Measurements from ENCODE around the gene MYOG. TPM values are rescaled to one million over a fixed set of nuclear protein-coding genes. Genes with fewer than 3 reads are reported as not detected.

Gene MYOG
- total RNA-seq, 4 donors from 2014 or later, result not detected

DNA sequence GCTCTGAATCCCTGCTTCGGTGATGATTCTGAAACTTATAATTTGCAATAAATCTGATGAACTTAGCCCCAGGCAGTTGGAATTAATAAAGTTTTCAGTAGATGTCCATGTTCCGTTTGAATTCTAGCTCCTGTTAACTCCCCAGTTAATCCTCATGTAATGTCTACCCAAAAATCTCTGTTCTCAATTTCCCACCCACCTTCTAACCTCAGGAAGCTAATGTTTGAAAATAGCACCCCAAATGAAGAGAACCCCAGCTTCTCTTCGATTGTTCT, 3.6 kb downstream of the MYOG start:
- Histone ChIP-seq H3K27me3 (peaks cover 0 to 36% (median 0%) of the 10 kb centered on the region in 4 donors), H3K4me1 (peaks cover 0 to 2% (median 0%) of the 10 kb centered on the region in 4 donors), H3K4me3 (no peak overlapping the region), H3K36me3 (no peaks in the 10 kb centered on the region), H3K9me3 (no peaks in the 10 kb centered on the region), H3K27ac (replicated peaks in 1 of 4) (no peak overlapping the region)
- 63% methylated on average over 3 of the region's 3 CpGs for WGBS
- intact Hi-C loops (cut with DNase I), result no loop called here
- TF ChIP-seq, protein P1, sequence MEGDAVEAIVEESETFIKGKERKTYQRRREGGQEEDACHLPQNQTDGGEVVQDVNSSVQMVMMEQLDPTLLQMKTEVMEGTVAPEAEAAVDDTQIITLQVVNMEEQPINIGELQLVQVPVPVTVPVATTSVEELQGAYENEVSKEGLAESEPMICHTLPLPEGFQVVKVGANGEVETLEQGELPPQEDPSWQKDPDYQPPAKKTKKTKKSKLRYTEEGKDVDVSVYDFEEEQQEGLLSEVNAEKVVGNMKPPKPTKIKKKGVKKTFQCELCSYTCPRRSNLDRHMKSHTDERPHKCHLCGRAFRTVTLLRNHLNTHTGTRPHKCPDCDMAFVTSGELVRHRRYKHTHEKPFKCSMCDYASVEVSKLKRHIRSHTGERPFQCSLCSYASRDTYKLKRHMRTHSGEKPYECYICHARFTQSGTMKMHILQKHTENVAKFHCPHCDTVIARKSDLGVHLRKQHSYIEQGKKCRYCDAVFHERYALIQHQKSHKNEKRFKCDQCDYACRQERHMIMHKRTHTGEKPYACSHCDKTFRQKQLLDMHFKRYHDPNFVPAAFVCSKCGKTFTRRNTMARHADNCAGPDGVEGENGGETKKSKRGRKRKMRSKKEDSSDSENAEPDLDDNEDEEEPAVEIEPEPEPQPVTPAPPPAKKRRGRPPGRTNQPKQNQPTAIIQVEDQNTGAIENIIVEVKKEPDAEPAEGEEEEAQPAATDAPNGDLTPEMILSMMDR (IDR thresholded peaks at IDR 0.05), result no peak
- TF ChIP-seq POLR2A (IDR thresholded peaks at IDR 0.05; ENCODE audit: low read depth) (no peak), POLR2AphosphoS5 (IDR thresholded peaks at IDR 0.05) (no peak), EP300 (IDR thresholded peaks at IDR 0.05) (no peak)
- DNase-seq (ENCODE audit: extremely low spot score), result no peak

GRCh38 chr1:203081465-203082230, 4.2 kb downstream of the MYOG start:
- Histone ChIP-seq H3K4me1 (peaks cover 0 to 2% (median 0%) of the 10 kb centered on the region in 4 donors), H3K27ac (replicated peaks in 1 of 4) (no peak overlapping the region), H3K27me3 (peaks cover 0 to 39% (median 1%) of the 10 kb centered on the region in 4 donors), H3K9me3 (no peaks in the 10 kb centered on the region), H3K4me3 (no peak overlapping the region), H3K36me3 (no peaks in the 10 kb centered on the region)
- DNase-seq (ENCODE audit: extremely low spot score), result no peak
- 53% methylated on average over 7 of the region's 9 CpGs for WGBS
- intact Hi-C loops (cut with DNase I), result no loop called here
- no peak for TF ChIP-seq POLR2A (IDR thresholded peaks at IDR 0.05; ENCODE audit: low read depth)
- TF ChIP-seq, protein P1 (IDR thresholded peaks at IDR 0.05), result no peak

- WGBS, result 87% methylated on average over 5 of the region's 5 CpGs
- H3K36me3 ChIP-seq, result no peaks in the 10 kb centered on the region
- peaks cover 0 to 51% (median 5%) of the 10 kb centered on the region in 4 donors for H3K27me3 ChIP-seq
- H3K27ac ChIP-seq (replicated peaks in 1 of 4), result no peak overlapping the region
- H3K9me3 ChIP-seq, result no peaks in the 10 kb centered on the region
- TF ChIP-seq POLR2A (IDR thresholded peaks at IDR 0.05; ENCODE audit: low read depth) (no peak), EP300 (IDR thresholded peaks at IDR 0.05) (no peak), POLR2AphosphoS5 (IDR thresholded peaks at IDR 0.05) (no peak)
- TF ChIP-seq, protein P1 (IDR thresholded peaks at IDR 0.05), result no peak
- intact Hi-C loops (cut with DNase I), result no loop called here
- H3K4me1 ChIP-seq, result peaks cover 8 to 10% (median 10%) of the 10 kb centered on the region in 4 donors
- no peak overlapping the region for H3K4me3 ChIP-seq
- no peak for DNase-seq (ENCODE audit: extremely low spot score)
Observed at GRCh38 chr1:203080456-203080855, 5.4 kb downstream of the MYOG start.

- TF ChIP-seq EP300 (IDR thresholded peaks at IDR 0.05) (no peak), POLR2AphosphoS5 (IDR thresholded peaks at IDR 0.05) (no peak), POLR2A (IDR thresholded peaks at IDR 0.05; ENCODE audit: low read depth) (no peak)
- TF ChIP-seq, protein P1 (IDR thresholded peaks at IDR 0.05), result no peak
- WGBS, result 88% methylated on average over 3 of the region's 3 CpGs
Observed at GRCh38 chr1:203078478-203078877, 7.3 kb downstream of the MYOG start.

DNA sequence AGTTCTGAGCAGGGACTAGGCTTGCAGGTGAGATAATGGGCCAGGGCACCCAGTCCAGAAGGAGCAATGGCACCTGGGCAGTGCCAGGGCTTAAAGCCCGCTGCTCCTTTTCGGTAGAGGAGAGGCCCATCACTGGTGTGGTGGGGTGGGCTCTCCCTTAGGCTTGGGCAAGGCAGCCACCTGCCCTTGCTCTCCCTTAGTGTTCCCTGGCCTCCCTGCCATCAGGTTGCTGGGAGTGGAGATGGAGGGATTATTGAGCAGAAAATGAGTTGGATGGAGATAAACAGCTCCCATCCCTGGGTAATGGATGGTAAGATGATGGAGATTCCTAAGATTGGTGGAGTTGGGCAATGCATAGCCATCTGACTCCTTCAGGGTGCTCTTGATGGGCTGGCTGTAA, 7.9 kb downstream of the MYOG start:
- no peak overlapping the region for H3K4me3 ChIP-seq
- 86% methylated on average over 2 of the region's 2 CpGs for WGBS
- DNase-seq (ENCODE audit: extremely low spot score), result no peak
- H3K9me3 ChIP-seq, result no peaks in the 10 kb centered on the region
- no peak overlapping the region for H3K27ac ChIP-seq (replicated peaks in 1 of 4)
- intact Hi-C loops (cut with DNase I), result no loop called here
- peaks cover 0 to 62% (median 7%) of the 10 kb centered on the region in 4 donors for H3K27me3 ChIP-seq
- peaks cover 9 to 14% (median 12%) of the 10 kb centered on the region in 4 donors for H3K4me1 ChIP-seq
- H3K36me3 ChIP-seq, result no peaks in the 10 kb centered on the region
- no peak for TF ChIP-seq EP300 (IDR thresholded peaks at IDR 0.05)
- no peak for TF ChIP-seq POLR2A (IDR thresholded peaks at IDR 0.05; ENCODE audit: low read depth)
- no peak for TF ChIP-seq POLR2AphosphoS5 (IDR thresholded peaks at IDR 0.05)
- TF ChIP-seq, protein P1 (IDR thresholded peaks at IDR 0.05), result no peak

More at GRCh38 chr1:203078478-203078877, 7.3 kb downstream of the MYOG start:
- no peak for DNase-seq (ENCODE audit: extremely low spot score)
- H3K27me3 ChIP-seq, result peaks cover 0 to 62% (median 7%) of the 10 kb centered on the region in 4 donors
- no peaks in the 10 kb centered on the region for H3K9me3 ChIP-seq
- no peak overlapping the region for H3K27ac ChIP-seq (replicated peaks in 1 of 4)
- intact Hi-C loops (cut with DNase I), result no loop called here
- peaks cover 9 to 14% (median 12%) of the 10 kb centered on the region in 4 donors for H3K4me1 ChIP-seq
- H3K4me3 ChIP-seq, result no peak overlapping the region
- no peaks in the 10 kb centered on the region for H3K36me3 ChIP-seq

All from esophagus muscularis mucosa (tissue), 4 donors.